Right renal pelvis (tissue), 4 donors: Measurements from ENCODE around the gene GSTT2. TPM values are rescaled to one million over a fixed set of nuclear protein-coding genes. Genes with fewer than 3 reads are reported as not detected.

Experiments
- polyA plus RNA-seq, 4 donors: library from polyadenylated mRNA; unstranded; fragments of 120-200 nt; gene quantifications; one replicate each; pipeline ENCODE4 v1.2.1, GENCODE V29; 2013; ENCODE audit not compliant: insufficient read length in 4 of 4

Gene GSTT2
- polyA plus RNA-seq, 4 donors: 0.61 to 2.6 (median 1.3) TPM

Other genes starting within 250 kb of the GSTT2 start
- 1 to 10 TPM; 5.0 to 5.8 (median 5.5) TPM for gene ZNF70, start 229.0 kb upstream of the GSTT2 start, polyA plus RNA-seq
- gene VPREB3, start 225.7 kb upstream of the GSTT2 start, polyA plus RNA-seq: 1 to 10 TPM in 1 of 4 donors, under 1 TPM in 3; 0.69 to 1.3 (median 0.78) TPM
- 1 to 10 TPM; 2.3 to 3.5 (median 2.5) TPM for gene C22orf15, start 217.1 kb upstream of the GSTT2 start, polyA plus RNA-seq
- 10 to 100 TPM; 79.3 to 96.3 (median 83.1) TPM for gene CHCHD10, start 212.2 kb upstream of the GSTT2 start, polyA plus RNA-seq
- gene MMP11, start 207.3 kb upstream of the GSTT2 start, polyA plus RNA-seq: 10 to 100 TPM; 12.1 to 25.4 (median 19.8) TPM
- 100 to 1,000 TPM; 193 to 206 (median 194) TPM for gene SMARCB1, start 193.2 kb upstream of the GSTT2 start, polyA plus RNA-seq
- 1 to 10 TPM; 3.6 to 6.1 (median 4.7) TPM for gene DERL3, start 141.1 kb upstream of the GSTT2 start, polyA plus RNA-seq
- 10 to 100 TPM; 24.9 to 32.9 (median 27.7) TPM for gene SLC2A11, start 122.3 kb upstream of the GSTT2 start, polyA plus RNA-seq
- gene MIF, start 85.8 kb upstream of the GSTT2 start, polyA plus RNA-seq: 100 to 1,000 TPM; 174 to 366 (median 191) TPM
- 10 to 100 TPM in 2 of 4 donors, 1 to 10 TPM in 2; 4.5 to 22.4 (median 12.6) TPM for gene GSTT2B, start 18.9 kb upstream of the GSTT2 start, polyA plus RNA-seq
- 1 to 10 TPM; 6.3 to 7.9 (median 6.9) TPM for gene DDTL, start 13.2 kb upstream of the GSTT2 start, polyA plus RNA-seq
- gene DDT, start 5.7 kb upstream of the GSTT2 start, polyA plus RNA-seq: 10 to 100 TPM; 59.3 to 95.8 (median 66.4) TPM
- under 1 TPM in 1 of 4 donors, not detected in 3; 0.04 TPM for gene GSTT4, start 25.3 kb downstream of the GSTT2 start, polyA plus RNA-seq
- gene CABIN1, start 31.2 kb downstream of the GSTT2 start, polyA plus RNA-seq: 10 to 100 TPM; 42.2 to 53.3 (median 51.1) TPM
- gene SUSD2, start 201.4 kb downstream of the GSTT2 start, polyA plus RNA-seq: 10 to 100 TPM; 10.7 to 20.5 (median 18.2) TPM